DND-41 (cell line): ENCODE results near the gene ZNF22.

ENCODE experiments used
- ATAC-seq: fragments of 200-7000 bp; cut with Tn5 transposase; 3 replicates; pipeline ENCODE4 v1.9.1; 2021; ENCODE audit warnings: low read depth; ENCODE audit not compliant: insufficient read depth
- DNase-seq: peaks from one replicate; pipeline ENCODE4 v3.0.0-alpha.2; 2020
- H2AFZ ChIP-seq: 2 replicates; pipeline ENCODE4 v1.6.0; 2012; ENCODE audit warnings: low read depth, low read length
- H3K27ac ChIP-seq: 2 replicates; pipeline ENCODE4 v1.5.1; 2012; ENCODE audit warnings: low read length, inconsistent platforms
- H3K27me3 ChIP-seq: fragments of 200-600 bp; sonication (generic); 2 replicates; pipeline ENCODE4 v1.6.0; 2012; ENCODE audit warnings: low read length, mild to moderate bottlenecking, inconsistent platforms; ENCODE audit not compliant: insufficient read depth, poor library complexity
- H3K36me3 ChIP-seq: 2 replicates; pipeline ENCODE4 v1.5.1; 2012; ENCODE audit warnings: low read length, inconsistent platforms; ENCODE audit not compliant: insufficient read depth
- H3K4me1 ChIP-seq: 2 replicates; pipeline ENCODE4 v1.5.1; 2012; ENCODE audit warnings: mild to moderate bottlenecking, low read length; ENCODE audit not compliant: insufficient read depth
- H3K4me2 ChIP-seq: 2 replicates; pipeline ENCODE4 v1.6.0; 2012; ENCODE audit warnings: mild to moderate bottlenecking, moderate library complexity, low read length, inconsistent platforms; ENCODE audit not compliant: insufficient read depth
- H3K4me3 ChIP-seq, 2 experiments: fragments of 200-600 bp in 1 of 2; shearing (Covaris generic) in 1 of 2; 2 replicates each; pipeline ENCODE4 v1.5.1; 2012 to 2016; ENCODE audit warnings: inconsistent platforms in 2 of 2, low read length in 2 of 2, mild to moderate bottlenecking in 2 of 2, low read depth in 1 of 2, moderate library complexity in 1 of 2
- H3K79me2 ChIP-seq: 2 replicates; pipeline ENCODE4 v1.6.0; 2012; ENCODE audit warnings: low read length, inconsistent platforms; ENCODE audit not compliant: insufficient read depth
- H3K9ac ChIP-seq: 2 replicates; pipeline ENCODE4 v1.6.0; 2012; ENCODE audit warnings: low read depth, mild to moderate bottlenecking, inconsistent platforms, low read length, moderate library complexity
- H3K9me3 ChIP-seq: 2 replicates; pipeline ENCODE4 v1.5.1; 2012; ENCODE audit warnings: low read length, moderate library complexity, mild to moderate bottlenecking, inconsistent platforms; ENCODE audit not compliant: insufficient read depth, severe bottlenecking
- H4K20me1 ChIP-seq: 2 replicates; pipeline ENCODE4 v1.6.0; 2012; ENCODE audit warnings: low read length; ENCODE audit not compliant: insufficient read depth
- CTCF ChIP-seq: IDR thresholded peaks from 2 replicates; pipeline ENCODE4 v1.5.1; 2012; ENCODE audit warnings: borderline replicate concordance, low read length, moderate library complexity, mild to moderate bottlenecking; ENCODE audit not compliant: poor library complexity, severe bottlenecking; ENCODE audit errors: extremely low read depth
- EZH2 ChIP-seq: IDR thresholded peaks from 3 replicates; pipeline ENCODE4 v1.6.1; 2012; ENCODE audit warnings: borderline replicate concordance, low read depth, mild to moderate bottlenecking, moderate library complexity, low read length, inconsistent platforms; ENCODE audit not compliant: severe bottlenecking

Gene ZNF22

GRCh38 chr10:44967616-44968015, 33.1 kb upstream of the ZNF22 start:
- no peak overlapping the region; the same call in 1 of the 2 replicates for H2AFZ ChIP-seq
- H3K4me1 ChIP-seq = peaks cover 30% of the 10 kb centered on the region
- H3K27me3 ChIP-seq = no peaks in the 10 kb centered on the region
- no peak for ATAC-seq
- H3K4me3 ChIP-seq = no peak overlapping the region
- H3K9ac ChIP-seq = peak overlapping the region; percentile 22; the same call in 1 of the 2 replicates
- H3K36me3 ChIP-seq = no peaks in the 10 kb centered on the region
- TF ChIP-seq EZH2 = no peak
- TF ChIP-seq CTCF = no peak
- H3K79me2 ChIP-seq = no peaks in the 10 kb centered on the region
- no peaks in the 10 kb centered on the region for H4K20me1 ChIP-seq
- H3K9me3 ChIP-seq = no peaks in the 10 kb centered on the region
- DNase-seq = no peak
- peak overlapping the region; percentile 65 for H3K27ac ChIP-seq
- H3K4me2 ChIP-seq = no peak overlapping the region

- no peak for TF ChIP-seq EZH2
- TF ChIP-seq CTCF = no peak
- H3K36me3 ChIP-seq = no peaks in the 10 kb centered on the region
- H2AFZ ChIP-seq = peak overlapping the region; percentile 19; the same call in 1 of the 2 replicates
- peaks cover 30% of the 10 kb centered on the region for H3K4me1 ChIP-seq
- H3K9me3 ChIP-seq = no peaks in the 10 kb centered on the region
- peak overlapping the region; percentile 65 for H3K27ac ChIP-seq
- DNase-seq (no peak), ATAC-seq (no peak)
- H3K4me2 ChIP-seq = no peak overlapping the region
- no peaks in the 10 kb centered on the region for H4K20me1 ChIP-seq
- H3K79me2 ChIP-seq = no peaks in the 10 kb centered on the region
- no peak overlapping the region for H3K4me3 ChIP-seq
- no peaks in the 10 kb centered on the region for H3K27me3 ChIP-seq
- peak overlapping the region; percentile 22; the same call in 1 of the 2 replicates for H3K9ac ChIP-seq
Measured at GRCh38 chr10:44968091-44968490, 32.6 kb upstream of the ZNF22 start.

GRCh38 chr10:44968500-44969400, 32.0 kb upstream of the ZNF22 start:
- Histone ChIP-seq H3K4me1 (peaks cover 33% of the 10 kb centered on the region), H3K4me2 (0 out of 2 replicates have a peak overlapping the region, but pooled peaks have one; percentile 3)
- no peak for TF ChIP-seq EZH2
- TF ChIP-seq CTCF = no peak

More at GRCh38 chr10:44968500-44969400, 32.0 kb upstream of the ZNF22 start:
- Histone ChIP-seq H3K36me3 (no peaks in the 10 kb centered on the region), H3K9me3 (no peaks in the 10 kb centered on the region), H3K27me3 (no peaks in the 10 kb centered on the region), H2AFZ (peak overlapping the region; percentile 29; the same call in 1 of the 2 replicates), H4K20me1 (no peaks in the 10 kb centered on the region), H3K27ac (peak overlapping the region; percentile 65), H3K4me3 (no peak overlapping the region), H3K79me2 (no peaks in the 10 kb centered on the region), H3K9ac (peak overlapping the region; percentile 22; the same call in 1 of the 2 replicates)
- DNase-seq (peak; percentile 74), ATAC-seq (peak; percentile 85)
